ENCODE results near the gene WDFY1. TPM values are rescaled to one million over a fixed set of nuclear protein-coding genes. Genes with fewer than 3 reads are reported as not detected.

Gene WDFY1
- total RNA-seq, 1 experiment from 2014 or later = 44.7 TPM

DNA sequence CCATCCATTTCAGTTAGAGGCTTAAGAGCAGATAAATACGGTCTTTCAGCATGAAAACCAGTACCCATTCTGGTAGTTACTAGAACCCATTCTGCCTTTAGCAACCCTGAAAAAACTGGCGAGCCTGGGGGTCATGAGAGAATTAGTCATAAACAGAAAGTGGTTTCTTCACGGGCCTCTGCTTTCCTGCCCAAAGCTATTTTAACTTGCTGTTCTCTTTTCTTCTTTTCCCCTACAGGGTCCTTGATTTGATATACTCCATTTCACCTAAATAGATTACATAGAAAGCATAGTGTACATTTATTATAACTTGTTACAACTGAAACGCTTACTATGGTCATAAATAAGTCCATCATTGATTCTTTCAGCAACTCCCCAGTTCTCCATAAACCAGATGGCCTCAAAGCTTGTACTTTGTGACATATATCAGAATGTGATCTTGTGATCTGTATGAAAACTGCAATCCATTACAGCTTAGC is 48.3 kb downstream of the WDFY1 start:
- ChIA-PET POLR2A (no interaction called here), RAD21 (ENCODE audit: low non-redundant PET in 1 of 2, low total read pairs in 2 of 2, uncharacterized antibody in 2 of 2, unreplicated experiment in 2 of 2) (no interaction called here), CTCF (no interaction called here)
- Histone ChIP-seq H3K27ac (ENCODE audit: low read depth, low read length) (no peak overlapping the region), H3K9me2 (ENCODE audit: insufficient read depth) (no peaks in the 10 kb centered on the region), H3K4me2 (ENCODE audit: low read length) (peak overlapping the region; percentile 45), H3K36me3 (ENCODE audit: control insufficient read depth in 1 of 2, insufficient read depth in 2 of 2, low read length in 2 of 2) (peaks cover 12 to 15% of the 10 kb centered on the region in 2 experiments; a peak in 3 of 4 replicates), H3K4me1 (ENCODE audit: control insufficient read depth in 1 of 2, insufficient read depth in 2 of 2, low read length in 2 of 2) (peaks cover 20 to 26% of the 10 kb centered on the region in 2 experiments), H3K4me3 (replicated peaks in 1 of 2; ENCODE audit: low read depth in 1 of 2, low read length in 2 of 2) (no peak overlapping the region), H3K79me2 (ENCODE audit: insufficient read depth, low read length) (no peaks in the 10 kb centered on the region), H3K9me3 (ENCODE audit: control insufficient read depth in 1 of 2, insufficient read depth in 1 of 2, low read depth in 1 of 2, low read length in 2 of 2) (no peaks in the 10 kb centered on the region), H3K27me3 (ENCODE audit: insufficient read depth, low read length) (no peaks in the 10 kb centered on the region), H2AFZ (ENCODE audit: low read depth, low read length, poor library complexity, severe bottlenecking) (no peak overlapping the region), H3K9ac (ENCODE audit: low read length) (no peak overlapping the region), H4K20me1 (ENCODE audit: insufficient read depth) (no peaks in the 10 kb centered on the region)
- TF ChIP-seq CTCF (IDR thresholded peaks at IDR 0.05 in 2 of 3, conservative IDR thresholded peaks at IDR 0.05 in 1 of 3; ENCODE audit: borderline replicate concordance in 1 of 3, insufficient read depth in 1 of 3, low read depth in 2 of 3, low read length in 2 of 3) (no peak), ZNF274 (IDR thresholded peaks at IDR 0.05; ENCODE audit: low read depth, low read length) (no peak), JUND (IDR thresholded peaks at IDR 0.05) (no peak), POLR2A (IDR thresholded peaks at IDR 0.05; ENCODE audit: borderline replicate concordance, extremely low read depth, insufficient read depth, insufficient read length) (no peak), ATF3 (IDR thresholded peaks at IDR 0.05) (no peak), EZH2 (IDR thresholded peaks at IDR 0.05) (no peak), MAX (IDR thresholded peaks at IDR 0.05) (no peak), ZFX (IDR thresholded peaks at IDR 0.05) (no peak), POLR2AphosphoS5 (IDR thresholded peaks at IDR 0.05; ENCODE audit: low read depth, low read length) (no peak), ELF1 (IDR thresholded peaks at IDR 0.05; ENCODE audit: borderline replicate concordance, low read depth) (no peak), CEBPB (IDR thresholded peaks at IDR 0.05; ENCODE audit: low read depth) (no peak), SP1 (IDR thresholded peaks at IDR 0.05; ENCODE audit: low read depth) (no peak), TCF7L2 (IDR thresholded peaks at IDR 0.05; ENCODE audit: borderline replicate concordance, extremely low read depth, insufficient read depth, insufficient read length) (no peak)
- TF ChIP-seq, protein P1, sequence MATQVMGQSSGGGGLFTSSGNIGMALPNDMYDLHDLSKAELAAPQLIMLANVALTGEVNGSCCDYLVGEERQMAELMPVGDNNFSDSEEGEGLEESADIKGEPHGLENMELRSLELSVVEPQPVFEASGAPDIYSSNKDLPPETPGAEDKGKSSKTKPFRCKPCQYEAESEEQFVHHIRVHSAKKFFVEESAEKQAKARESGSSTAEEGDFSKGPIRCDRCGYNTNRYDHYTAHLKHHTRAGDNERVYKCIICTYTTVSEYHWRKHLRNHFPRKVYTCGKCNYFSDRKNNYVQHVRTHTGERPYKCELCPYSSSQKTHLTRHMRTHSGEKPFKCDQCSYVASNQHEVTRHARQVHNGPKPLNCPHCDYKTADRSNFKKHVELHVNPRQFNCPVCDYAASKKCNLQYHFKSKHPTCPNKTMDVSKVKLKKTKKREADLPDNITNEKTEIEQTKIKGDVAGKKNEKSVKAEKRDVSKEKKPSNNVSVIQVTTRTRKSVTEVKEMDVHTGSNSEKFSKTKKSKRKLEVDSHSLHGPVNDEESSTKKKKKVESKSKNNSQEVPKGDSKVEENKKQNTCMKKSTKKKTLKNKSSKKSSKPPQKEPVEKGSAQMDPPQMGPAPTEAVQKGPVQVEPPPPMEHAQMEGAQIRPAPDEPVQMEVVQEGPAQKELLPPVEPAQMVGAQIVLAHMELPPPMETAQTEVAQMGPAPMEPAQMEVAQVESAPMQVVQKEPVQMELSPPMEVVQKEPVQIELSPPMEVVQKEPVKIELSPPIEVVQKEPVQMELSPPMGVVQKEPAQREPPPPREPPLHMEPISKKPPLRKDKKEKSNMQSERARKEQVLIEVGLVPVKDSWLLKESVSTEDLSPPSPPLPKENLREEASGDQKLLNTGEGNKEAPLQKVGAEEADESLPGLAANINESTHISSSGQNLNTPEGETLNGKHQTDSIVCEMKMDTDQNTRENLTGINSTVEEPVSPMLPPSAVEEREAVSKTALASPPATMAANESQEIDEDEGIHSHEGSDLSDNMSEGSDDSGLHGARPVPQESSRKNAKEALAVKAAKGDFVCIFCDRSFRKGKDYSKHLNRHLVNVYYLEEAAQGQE (IDR thresholded peaks at IDR 0.05; ENCODE audit: low read depth) = no peak
- BruUV-seq (replicated peaks) = no TSS peak
- DNase-seq (ENCODE audit: low read depth, low spot score) (no peak), ATAC-seq (no peak)
- intact Hi-C loops (cut with micrococcal nuclease) = no loop called here

Data from HCT116 (cell line).